Mammary epithelial cell (primary cell): ENCODE measurements around the gene RIMS1.

Experiments
- CTCF ChIP-seq, 2 donors: IDR thresholded peaks in 1 of 2; conservative IDR thresholded peaks in 1 of 2; 2 replicates each; pipeline ENCODE4 v1.5.1; 2011 to 2012; ENCODE audit warnings: inconsistent platforms in 2 of 2, low read length in 2 of 2, mild to moderate bottlenecking in 2 of 2, control low read depth in 1 of 2, low read depth in 1 of 2; ENCODE audit not compliant: insufficient read depth in 1 of 2; ENCODE audit errors: extremely low read depth in 1 of 2
- EZH2 ChIP-seq: IDR thresholded peaks from 2 replicates; pipeline ENCODE4 v1.6.1; 2012; ENCODE audit warnings: low read length, inconsistent platforms, borderline replicate concordance

- TF ChIP-seq CTCF (conservative IDR thresholded peaks at IDR 0.05 in 1 of 2, IDR thresholded peaks at IDR 0.05 in 1 of 2; ENCODE audit: extremely low read depth in 1 of 2, insufficient read depth in 1 of 2, low read depth in 1 of 2, low read length in 2 of 2) (no peak), EZH2 (no peak)
Observed at GRCh38 chr6:72175916-72176315, 289.6 kb downstream of the RIMS1 start.
